DND-41 (cell line): Measurements from ENCODE around the gene SARM1.

ENCODE experiments used
- ATAC-seq: fragments of 200-7000 bp; cut with Tn5 transposase; 3 replicates; pipeline ENCODE4 v1.9.1; 2021; ENCODE audit warnings: low read depth; ENCODE audit not compliant: insufficient read depth
- DNase-seq: peaks from one replicate; pipeline ENCODE4 v3.0.0-alpha.2; 2020
- H2AFZ ChIP-seq: 2 replicates; pipeline ENCODE4 v1.6.0; 2012; ENCODE audit warnings: low read depth, low read length
- H3K27ac ChIP-seq: 2 replicates; pipeline ENCODE4 v1.5.1; 2012; ENCODE audit warnings: low read length, inconsistent platforms
- H3K27me3 ChIP-seq: fragments of 200-600 bp; sonication (generic); 2 replicates; pipeline ENCODE4 v1.6.0; 2012; ENCODE audit warnings: low read length, mild to moderate bottlenecking, inconsistent platforms; ENCODE audit not compliant: insufficient read depth, poor library complexity
- H3K36me3 ChIP-seq: 2 replicates; pipeline ENCODE4 v1.5.1; 2012; ENCODE audit warnings: low read length, inconsistent platforms; ENCODE audit not compliant: insufficient read depth
- H3K4me1 ChIP-seq: 2 replicates; pipeline ENCODE4 v1.5.1; 2012; ENCODE audit warnings: mild to moderate bottlenecking, low read length; ENCODE audit not compliant: insufficient read depth
- H3K4me2 ChIP-seq: 2 replicates; pipeline ENCODE4 v1.6.0; 2012; ENCODE audit warnings: mild to moderate bottlenecking, moderate library complexity, low read length, inconsistent platforms; ENCODE audit not compliant: insufficient read depth
- H3K4me3 ChIP-seq, 2 experiments: fragments of 200-600 bp in 1 of 2; shearing (Covaris generic) in 1 of 2; 2 replicates each; pipeline ENCODE4 v1.5.1; 2012 to 2016; ENCODE audit warnings: inconsistent platforms in 2 of 2, low read length in 2 of 2, mild to moderate bottlenecking in 2 of 2, low read depth in 1 of 2, moderate library complexity in 1 of 2
- H3K79me2 ChIP-seq: 2 replicates; pipeline ENCODE4 v1.6.0; 2012; ENCODE audit warnings: low read length, inconsistent platforms; ENCODE audit not compliant: insufficient read depth
- H3K9ac ChIP-seq: 2 replicates; pipeline ENCODE4 v1.6.0; 2012; ENCODE audit warnings: low read depth, mild to moderate bottlenecking, inconsistent platforms, low read length, moderate library complexity
- H3K9me3 ChIP-seq: 2 replicates; pipeline ENCODE4 v1.5.1; 2012; ENCODE audit warnings: low read length, moderate library complexity, mild to moderate bottlenecking, inconsistent platforms; ENCODE audit not compliant: insufficient read depth, severe bottlenecking
- H4K20me1 ChIP-seq: 2 replicates; pipeline ENCODE4 v1.6.0; 2012; ENCODE audit warnings: low read length; ENCODE audit not compliant: insufficient read depth
- EZH2 ChIP-seq: IDR thresholded peaks from 3 replicates; pipeline ENCODE4 v1.6.1; 2012; ENCODE audit warnings: borderline replicate concordance, low read depth, mild to moderate bottlenecking, moderate library complexity, low read length, inconsistent platforms; ENCODE audit not compliant: severe bottlenecking
- TF ChIP-seq, protein P1 (sequence below): IDR thresholded peaks from 2 replicates; pipeline ENCODE4 v1.5.1; 2012; ENCODE audit warnings: borderline replicate concordance, low read length, moderate library complexity, mild to moderate bottlenecking; ENCODE audit not compliant: poor library complexity, severe bottlenecking; ENCODE audit errors: extremely low read depth

SARM1 gene

DNA sequence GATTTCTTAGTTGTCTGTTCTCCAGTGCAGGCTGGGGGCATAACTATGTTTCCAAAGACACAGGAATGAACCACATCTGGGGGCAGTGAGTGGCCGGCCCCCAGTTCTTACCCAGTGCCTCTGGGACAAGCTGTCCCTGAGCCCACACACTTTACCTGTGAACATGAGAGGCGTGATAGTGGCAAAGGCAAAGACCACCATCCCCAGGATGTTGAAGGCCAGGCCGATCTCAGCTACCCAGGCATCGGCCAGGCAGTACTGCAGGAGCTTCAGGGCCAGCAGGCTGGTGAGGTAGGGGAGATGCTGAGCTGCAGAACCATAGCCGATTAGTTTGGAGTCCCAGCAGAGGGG lies 32.9 kb downstream of the SARM1 start:
- Histone ChIP-seq H3K36me3 (no peaks in the 10 kb centered on the region), H4K20me1 (no peaks in the 10 kb centered on the region; the same call in 1 of the 2 replicates), H3K4me3 (no peak overlapping the region), H3K9me3 (no peaks in the 10 kb centered on the region), H3K27me3 (peaks cover 14% of the 10 kb centered on the region), H3K9ac (no peak overlapping the region), H3K4me1 (no peaks in the 10 kb centered on the region), H3K79me2 (no peaks in the 10 kb centered on the region), H3K27ac (no peak overlapping the region), H3K4me2 (no peak overlapping the region), H2AFZ (no peak overlapping the region)
- DNase-seq (no peak), ATAC-seq (no peak)
- TF ChIP-seq, protein P1, sequence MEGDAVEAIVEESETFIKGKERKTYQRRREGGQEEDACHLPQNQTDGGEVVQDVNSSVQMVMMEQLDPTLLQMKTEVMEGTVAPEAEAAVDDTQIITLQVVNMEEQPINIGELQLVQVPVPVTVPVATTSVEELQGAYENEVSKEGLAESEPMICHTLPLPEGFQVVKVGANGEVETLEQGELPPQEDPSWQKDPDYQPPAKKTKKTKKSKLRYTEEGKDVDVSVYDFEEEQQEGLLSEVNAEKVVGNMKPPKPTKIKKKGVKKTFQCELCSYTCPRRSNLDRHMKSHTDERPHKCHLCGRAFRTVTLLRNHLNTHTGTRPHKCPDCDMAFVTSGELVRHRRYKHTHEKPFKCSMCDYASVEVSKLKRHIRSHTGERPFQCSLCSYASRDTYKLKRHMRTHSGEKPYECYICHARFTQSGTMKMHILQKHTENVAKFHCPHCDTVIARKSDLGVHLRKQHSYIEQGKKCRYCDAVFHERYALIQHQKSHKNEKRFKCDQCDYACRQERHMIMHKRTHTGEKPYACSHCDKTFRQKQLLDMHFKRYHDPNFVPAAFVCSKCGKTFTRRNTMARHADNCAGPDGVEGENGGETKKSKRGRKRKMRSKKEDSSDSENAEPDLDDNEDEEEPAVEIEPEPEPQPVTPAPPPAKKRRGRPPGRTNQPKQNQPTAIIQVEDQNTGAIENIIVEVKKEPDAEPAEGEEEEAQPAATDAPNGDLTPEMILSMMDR: no peak
- no peak for TF ChIP-seq EZH2

DNA sequence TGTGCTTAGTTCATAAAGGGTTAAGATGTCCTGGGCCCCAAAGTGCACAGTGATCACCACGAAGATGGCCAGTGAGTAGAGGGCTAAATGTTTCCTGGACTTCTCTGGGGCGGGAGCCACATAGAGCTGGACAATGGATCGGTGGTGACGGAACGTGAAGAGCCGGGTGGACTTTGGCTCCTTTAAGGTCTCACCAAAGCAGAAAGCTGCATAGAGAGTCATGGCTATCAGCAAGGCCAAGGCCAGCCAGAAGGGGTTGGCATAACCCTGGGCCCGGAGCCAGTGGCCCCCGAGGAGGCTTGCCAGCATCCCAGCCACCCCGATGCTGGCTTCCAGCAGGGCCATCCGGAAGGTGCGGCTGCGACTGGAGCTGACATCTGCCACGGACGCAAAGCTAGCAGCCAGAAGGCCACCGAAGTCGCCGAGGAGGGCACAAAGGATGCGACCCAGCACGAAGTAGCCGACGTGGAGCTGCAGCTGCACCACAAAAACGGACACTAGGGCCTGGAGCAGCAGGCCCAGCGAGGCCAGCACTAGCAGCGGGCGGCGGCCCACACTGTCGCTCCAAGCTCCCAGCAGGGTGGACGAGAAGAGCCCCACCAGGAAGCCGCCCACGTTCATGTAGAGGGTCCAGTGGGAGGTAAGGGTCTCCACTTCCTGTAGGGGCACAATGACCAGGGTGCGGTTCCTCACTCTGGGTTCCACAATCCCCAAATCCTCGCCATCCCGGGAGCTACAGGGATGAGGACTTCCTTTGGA lies 33.5 kb downstream of the SARM1 start:
- no peak overlapping the region for H3K4me2 ChIP-seq
- H2AFZ ChIP-seq: no peak overlapping the region
- no peak for DNase-seq
- no peak overlapping the region for H3K27ac ChIP-seq
- no peak overlapping the region for H3K9ac ChIP-seq
- H3K9me3 ChIP-seq: no peaks in the 10 kb centered on the region
- H3K4me3 ChIP-seq: no peak overlapping the region
- H3K79me2 ChIP-seq: no peaks in the 10 kb centered on the region
- H3K36me3 ChIP-seq: no peaks in the 10 kb centered on the region
- TF ChIP-seq, protein P1: no peak
- no peak for TF ChIP-seq EZH2
- peaks cover 14% of the 10 kb centered on the region for H3K27me3 ChIP-seq
- H3K4me1 ChIP-seq: no peaks in the 10 kb centered on the region
- no peak for ATAC-seq
- H4K20me1 ChIP-seq: no peaks in the 10 kb centered on the region; the same call in 1 of the 2 replicates

DNA sequence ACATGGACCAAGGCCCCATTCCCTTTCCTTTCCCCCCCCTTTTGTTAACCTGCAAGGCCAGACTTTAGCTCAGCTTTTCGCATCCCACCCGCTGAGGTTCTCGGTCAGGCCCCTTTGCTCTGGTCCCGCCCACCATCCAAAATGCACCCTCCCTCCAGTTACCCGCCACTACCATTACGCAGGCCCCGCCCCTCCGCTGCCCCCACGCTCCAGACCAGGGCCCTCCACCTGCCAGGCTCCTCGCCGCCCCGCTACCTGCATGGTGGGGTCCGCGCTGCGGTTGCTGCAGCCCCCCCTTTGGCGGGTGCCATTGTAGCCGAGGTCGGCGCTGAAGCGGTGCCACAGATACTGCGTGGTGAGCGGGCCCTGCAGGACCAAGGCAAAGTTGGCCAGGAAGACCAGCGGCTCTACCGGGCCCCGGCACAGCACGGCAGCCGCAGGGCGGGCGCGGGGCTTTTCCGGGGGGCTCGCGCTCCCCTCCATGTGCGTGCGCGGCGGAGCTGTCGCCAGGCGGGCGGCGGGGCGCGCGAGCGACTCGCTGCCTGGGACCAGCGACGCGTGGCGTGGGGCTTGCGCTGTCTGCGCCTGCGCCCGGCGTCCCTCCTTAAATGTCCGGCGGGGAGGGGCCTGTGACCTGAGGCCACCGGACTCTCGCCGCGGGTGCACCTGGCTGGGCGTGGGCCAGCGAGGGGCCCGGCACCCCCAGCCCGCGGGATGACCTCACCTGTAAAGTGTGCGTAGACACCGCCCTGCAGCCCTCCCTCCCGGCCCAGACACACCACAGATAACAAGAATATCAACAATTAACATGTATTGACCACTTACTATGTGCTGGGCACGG lies 34.4 kb downstream of the SARM1 start, which contains the start of gene SLC46A1:
SLC46A1 (minus strand) TSS at position 581 of the 841 bp plus-strand sequence; CDS start at position 483, 98 bp downstream.
- Histone ChIP-seq H4K20me1 (no peaks in the 10 kb centered on the region; the same call in 1 of the 2 replicates), H2AFZ (no peak within 1 kb of the TSS), H3K4me2 (no peak within 1 kb of the TSS), H3K4me1 (no peaks in the 10 kb centered on the region), H3K36me3 (no peaks in the 10 kb centered on the region), H3K79me2 (no peaks in the 10 kb centered on the region), H3K9ac (no peak within 1 kb of the TSS), H3K27me3 (peaks cover 16% of the 10 kb centered on the region), H3K27ac (no peak within 1 kb of the TSS), H3K4me3 (no peak within 1 kb of the TSS), H3K9me3 (no peaks in the 10 kb centered on the region)
- TF ChIP-seq, protein P1: no peak
- TF ChIP-seq EZH2: no peak
- ATAC-seq (no peak), DNase-seq (no peak)
